Keratinocyte (primary cell): Measurements from ENCODE around the gene EYS. TPM values are rescaled to one million over a fixed set of nuclear protein-coding genes. Genes with fewer than 3 reads are reported as not detected.

Experiments used
- DNase-seq: peaks from one replicate; pipeline ENCODE4 v3.0.0-alpha.2; 2011; ENCODE audit warnings: low read depth, missing footprints, low spot score
- FAIRE-seq: peaks from 2 replicates; lab custom pipeline; 2011; peaks lifted over from hg19 to GRCh38; lab: Jason Lieb, UNC
- H2AFZ ChIP-seq: 2 replicates; pipeline ENCODE4 v1.6.0; 2012; ENCODE audit warnings: low read length, control low read depth, inconsistent platforms; ENCODE audit not compliant: control insufficient read depth
- H3K27ac ChIP-seq: 2 replicates; pipeline ENCODE4 v1.5.1; 2011; ENCODE audit warnings: low read length; ENCODE audit not compliant: control insufficient read depth, insufficient read depth
- H3K27me3 ChIP-seq: 3 replicates; pipeline ENCODE4 v1.6.0; 2011; ENCODE audit warnings: low read length; ENCODE audit not compliant: control insufficient read depth, insufficient read depth; ENCODE audit errors: extremely low read depth
- H3K36me3 ChIP-seq, 2 experiments: 2 replicates in 1 of 2; 3 replicates in 1 of 2; pipeline ENCODE4 v1.5.1; 2011; ENCODE audit warnings: low read length in 2 of 2, mild to moderate bottlenecking in 1 of 2; ENCODE audit not compliant: control insufficient read depth in 2 of 2, insufficient read depth in 2 of 2; ENCODE audit errors: extremely low read depth in 1 of 2
- H3K4me1 ChIP-seq: 3 replicates; pipeline ENCODE4 v1.5.1; 2011; ENCODE audit warnings: low read length; ENCODE audit not compliant: control insufficient read depth, insufficient read depth; ENCODE audit errors: extremely low read depth
- H3K4me2 ChIP-seq: 3 replicates; pipeline ENCODE4 v1.6.0; 2011; ENCODE audit warnings: low read depth, low read length; ENCODE audit not compliant: control insufficient read depth, insufficient read depth; ENCODE audit errors: extremely low read depth
- H3K4me3 ChIP-seq, 3 experiments: fragments of 200-600 bp in 1 of 3; sonication (generic) in 1 of 3; 2 replicates in 2 of 3; 3 replicates in 1 of 3; pipeline ENCODE4 v1.5.1; 2011 to 2016; ENCODE audit warnings: low read length in 3 of 3, mild to moderate bottlenecking in 3 of 3, control low read depth in 2 of 3, inconsistent platforms in 1 of 3, low read depth in 1 of 3, mixed read lengths in 1 of 3, mixed run types in 1 of 3, moderate library complexity in 1 of 3; ENCODE audit not compliant: control insufficient read depth in 2 of 3, insufficient read depth in 2 of 3; ENCODE audit errors: extremely low read depth in 1 of 3
- H3K79me2 ChIP-seq: 2 replicates; pipeline ENCODE4 v1.6.0; 2012; ENCODE audit warnings: low read length; ENCODE audit not compliant: control insufficient read depth, insufficient read depth
- H3K9ac ChIP-seq: 3 replicates; pipeline ENCODE4 v1.6.0; 2011; ENCODE audit warnings: low read length; ENCODE audit not compliant: control insufficient read depth, insufficient read depth; ENCODE audit errors: extremely low read depth
- H3K9me1 ChIP-seq: 3 replicates; pipeline ENCODE4 v1.6.0; 2011; ENCODE audit warnings: low read length; ENCODE audit not compliant: control insufficient read depth, insufficient read depth; ENCODE audit errors: extremely low read depth
- H3K9me3 ChIP-seq: 2 replicates; pipeline ENCODE4 v1.5.1; 2012; ENCODE audit warnings: low read depth, low read length; ENCODE audit not compliant: control insufficient read depth
- H4K20me1 ChIP-seq: 3 replicates; pipeline ENCODE4 v1.6.0; 2011; ENCODE audit warnings: low read length; ENCODE audit not compliant: control insufficient read depth, insufficient read depth; ENCODE audit errors: extremely low read depth
- CTCF ChIP-seq, 3 experiments: IDR thresholded peaks in 1 of 3; conservative IDR thresholded peaks in 1 of 3; optimal IDR thresholded peaks in 1 of 3; 2 replicates in 2 of 3; 3 replicates in 1 of 3; pipeline versions ENCODE3 to v1.5.1; 2011; ENCODE audit warnings: low read length in 3 of 3, mild to moderate bottlenecking in 3 of 3, moderate library complexity in 2 of 3, control low read depth in 1 of 3, inconsistent platforms in 1 of 3; ENCODE audit not compliant: insufficient read depth in 2 of 3; ENCODE audit errors: extremely low read depth in 1 of 3
- EZH2 ChIP-seq: IDR thresholded peaks from one replicate; pipeline ENCODE4 v1.6.1; 2012; ENCODE audit warnings: inconsistent platforms, mild to moderate bottlenecking, low read length, moderate library complexity
- dilution Hi-C: fragments of 300-500 bp; cut with MboI; formaldehyde crosslinking; loops from one replicate; pipeline ENCODE4 v1.7.0; 2020; ENCODE audit warnings: low sequenced_read_pairs; ENCODE audit not compliant: extremely low pct_ligation_motif_present
- polyA plus RNA-seq, 5 experiments: library from polyadenylated mRNA; depleted of rRNA in 3 of 5; stranded (reverse) in 3 of 5; stranded (forward) in 1 of 5; unstranded in 1 of 5; fragments of >200 nt; gene quantifications; 1 replicate in 1 of 5; 2 replicates in 3 of 5; 3 replicates in 1 of 5; pipeline versions ENCODE4 v1.2.1 to v1.2.3, GENCODE V29; 2011 to 2012; ENCODE audit warnings: missing spikeins in 2 of 5, low read depth in 1 of 5, low replicate concordance in 1 of 5

The EYS gene
- polyA plus RNA-seq, 1 donor (not counting 4 experiments of a cell fraction or from before 2014, with no cell fraction given): 0.34 TPM

- Histone ChIP-seq H2AFZ (no peak overlapping the region), H3K4me1 (no peaks in the 10 kb centered on the region), H3K4me2 (no peak overlapping the region), H3K27me3 (no peaks in the 10 kb centered on the region), H3K4me3 (no peak overlapping the region), H3K9ac (no peak overlapping the region), H3K36me3 (no peaks in the 10 kb centered on the region), H3K9me1 (no peaks in the 10 kb centered on the region), H3K9me3 (no peaks in the 10 kb centered on the region), H4K20me1 (no peaks in the 10 kb centered on the region), H3K27ac (no peak overlapping the region), H3K79me2 (no peaks in the 10 kb centered on the region)
- DNase-seq (no peak), FAIRE-seq (no peak)
- dilution Hi-C loops: no loop called here
- no peak for TF ChIP-seq CTCF (optimal IDR thresholded peaks at IDR 0.05 in 1 of 3, IDR thresholded peaks at IDR 0.05 in 1 of 3, conservative IDR thresholded peaks at IDR 0.05 in 1 of 3; ENCODE audit: extremely low read depth in 1 of 3, insufficient read depth in 2 of 3, low read length in 3 of 3)
- no peak for TF ChIP-seq EZH2
These were observed 1262.0 kb downstream of the EYS start for GRCh38 chr6:64445038-64445437.

- FAIRE-seq (peak; percentile 63), DNase-seq (no peak)
- Histone ChIP-seq H3K9me1 (no peaks in the 10 kb centered on the region), H3K9ac (no peak overlapping the region), H3K9me3 (no peaks in the 10 kb centered on the region), H3K27ac (no peak overlapping the region), H3K79me2 (no peaks in the 10 kb centered on the region), H3K36me3 (no peaks in the 10 kb centered on the region), H3K27me3 (no peaks in the 10 kb centered on the region), H3K4me1 (peaks cover 4% of the 10 kb centered on the region), H3K4me3 (no peak overlapping the region), H3K4me2 (peak overlapping the region; percentile 37), H4K20me1 (no peaks in the 10 kb centered on the region), H2AFZ (peak overlapping the region; percentile 3)
- dilution Hi-C loops: no loop called here
- TF ChIP-seq CTCF (optimal IDR thresholded peaks at IDR 0.05 in 1 of 3, IDR thresholded peaks at IDR 0.05 in 1 of 3, conservative IDR thresholded peaks at IDR 0.05 in 1 of 3; ENCODE audit: extremely low read depth in 1 of 3, insufficient read depth in 2 of 3, low read length in 3 of 3): no peak
- TF ChIP-seq EZH2: no peak
These were observed 1267.8 kb downstream of the EYS start for GRCh38 chr6:64439274-64439673.
